Endothelial cell of umbilical vein (primary cell): ENCODE measurements around the gene PXMP4. TPM values are rescaled to one million over a fixed set of nuclear protein-coding genes. Genes with fewer than 3 reads are reported as not detected.

Source experiments
- BruUV-seq: library from RNA; stranded (reverse); fragments of 400-500 nt; replicated peaks from 2 replicates; lab custom pipeline; 2021; lab: Mats Ljungman, UMichigan
- CTCF ChIA-PET: fragments of 300-600, 350-600 bp; sonication (Branson Sonifier 250); formaldehyde crosslinking; loops from one replicate; lab custom pipeline; 2021; ENCODE audit warnings: antibody characterized with exemption, inconsistent platforms; lab: Charles Lee
- POLR2A ChIA-PET: fragments of 300-600, 350-600 bp; sonication (Branson Sonifier 250); formaldehyde crosslinking; loops from one replicate; lab custom pipeline; 2021; ENCODE audit warnings: antibody characterized with exemption, inconsistent platforms; lab: Charles Lee
- DNase-seq: peaks from one replicate; pipeline ENCODE4 v3.0.0-alpha.2; 2011; ENCODE audit warnings: low read depth, low spot score
- FAIRE-seq: peaks from 2 replicates; lab custom pipeline; 2011; peaks lifted over from hg19 to GRCh38; lab: Jason Lieb, UNC
- H2AFZ ChIP-seq: 2 replicates; pipeline ENCODE4 v1.6.0; 2012; ENCODE audit warnings: low read depth, low read length, control low read depth, inconsistent platforms
- H3K27ac ChIP-seq: 2 replicates; pipeline ENCODE4 v1.5.1; 2011; ENCODE audit warnings: low read depth, mild to moderate bottlenecking, control low read depth, low read length, moderate library complexity; ENCODE audit not compliant: insufficient read depth
- H3K27me3 ChIP-seq, 2 experiments: 2 replicates each; pipeline versions ENCODE4 v1.6.0 to v1.6.1; 2011; ENCODE audit warnings: low read length in 2 of 2, mixed read lengths in 1 of 2; ENCODE audit not compliant: control insufficient read depth in 2 of 2, insufficient read depth in 2 of 2
- H3K36me3 ChIP-seq, 2 experiments: 2 replicates in 1 of 2; 3 replicates in 1 of 2; pipeline ENCODE4 v1.5.1; 2011; ENCODE audit warnings: low read length in 2 of 2, mild to moderate bottlenecking in 1 of 2, moderate library complexity in 1 of 2; ENCODE audit not compliant: control insufficient read depth in 2 of 2, insufficient read depth in 2 of 2; ENCODE audit errors: extremely low read depth in 1 of 2
- H3K4me1 ChIP-seq: 3 replicates; pipeline ENCODE4 v1.5.1; 2011; ENCODE audit warnings: mild to moderate bottlenecking, low read length; ENCODE audit not compliant: control insufficient read depth, insufficient read depth; ENCODE audit errors: extremely low read depth
- H3K4me2 ChIP-seq: 2 replicates; pipeline ENCODE4 v1.6.1; 2011; ENCODE audit warnings: low read length, control low read depth, mixed read lengths; ENCODE audit not compliant: insufficient read depth
- H3K4me3 ChIP-seq, 3 experiments: fragments of 200-600 bp in 1 of 3; sonication (generic), shearing (Covaris generic) in 1 of 3; replicated peaks in 1 of 3; 2 replicates each; pipeline ENCODE4 v1.5.1; 2011 to 2016; ENCODE audit warnings: control low read depth in 3 of 3, low read length in 3 of 3, mild to moderate bottlenecking in 2 of 3, inconsistent platforms in 1 of 3, low read depth in 1 of 3, moderate library complexity in 1 of 3; ENCODE audit not compliant: insufficient read depth in 1 of 3
- H3K79me2 ChIP-seq: 2 replicates; pipeline ENCODE4 v1.6.0; 2012; ENCODE audit warnings: low read length, inconsistent platforms; ENCODE audit not compliant: control insufficient read depth, insufficient read depth
- H3K9ac ChIP-seq: replicated peaks from 2 replicates; pipeline ENCODE3; 2011; ENCODE audit warnings: low read length, control low read depth; ENCODE audit not compliant: insufficient read depth; ENCODE audit errors: extremely low read depth
- H3K9me1 ChIP-seq: replicated peaks from 3 replicates; pipeline ENCODE4 v1.6.0; 2011; ENCODE audit warnings: mild to moderate bottlenecking, low read length; ENCODE audit not compliant: control insufficient read depth, insufficient read depth; ENCODE audit errors: extremely low read depth
- H3K9me3 ChIP-seq: replicated peaks from 2 replicates; pipeline ENCODE4 v1.5.1; 2012; ENCODE audit warnings: low read length, inconsistent platforms; ENCODE audit not compliant: control insufficient read depth, insufficient read depth
- H4K20me1 ChIP-seq: replicated peaks from 2 replicates; pipeline ENCODE3; 2011; ENCODE audit warnings: mild to moderate bottlenecking, low read length; ENCODE audit not compliant: control insufficient read depth, insufficient read depth; ENCODE audit errors: extremely low read depth
- CTCF ChIP-seq, 2 donors: IDR thresholded peaks; 1 replicate in 1 of 2; 2 replicates in 1 of 2; pipeline ENCODE4 v1.5.1; 2011; ENCODE audit warnings: low read length in 2 of 2, mild to moderate bottlenecking in 2 of 2, moderate library complexity in 2 of 2, control low read depth in 1 of 2, inconsistent platforms in 1 of 2, low read depth in 1 of 2; ENCODE audit not compliant: insufficient read depth in 1 of 2; ENCODE audit errors: extremely low read depth in 1 of 2
- EZH2 ChIP-seq: IDR thresholded peaks from 2 replicates; pipeline ENCODE4 v1.6.1; 2012; ENCODE audit warnings: borderline replicate concordance, low read depth, mild to moderate bottlenecking, moderate library complexity, low read length, inconsistent platforms; ENCODE audit not compliant: severe bottlenecking
- FOS ChIP-seq: IDR thresholded peaks from 2 replicates; pipeline ENCODE4 v1.6.1; 2011; ENCODE audit warnings: mild to moderate bottlenecking, low read length, moderate library complexity, borderline replicate concordance; ENCODE audit not compliant: insufficient read depth
- GATA2 ChIP-seq: IDR thresholded peaks from 2 replicates; pipeline ENCODE4 v1.7.0; 2011; ENCODE audit warnings: low read depth, mild to moderate bottlenecking, moderate library complexity, mixed read lengths, low read length; ENCODE audit not compliant: insufficient read length, insufficient read depth
- JUN ChIP-seq: IDR thresholded peaks from 2 replicates; pipeline ENCODE4 v1.6.1; 2011; ENCODE audit warnings: borderline replicate concordance, low read depth; ENCODE audit not compliant: insufficient read length, insufficient read depth
- MAX ChIP-seq: IDR thresholded peaks from 2 replicates; pipeline ENCODE4 v1.6.1; 2011; ENCODE audit not compliant: insufficient read depth, insufficient read length
- MYC ChIP-seq: IDR thresholded peaks from one replicate; pipeline ENCODE4 v1.6.1; 2011; ENCODE audit warnings: mild to moderate bottlenecking, low read depth, low read length
- POLR2A ChIP-seq: IDR thresholded peaks from 2 replicates; pipeline ENCODE4 v1.6.1; 2012; ENCODE audit warnings: low read depth, mild to moderate bottlenecking, control low read depth, low read length
- POLR2AphosphoS5 ChIP-seq: IDR thresholded peaks from 2 replicates; pipeline ENCODE4 v1.6.1; 2012; ENCODE audit warnings: low read depth, mild to moderate bottlenecking, control low read depth, low read length, moderate library complexity; ENCODE audit not compliant: insufficient read depth
- dilution Hi-C: fragments of 300-500 bp; cut with MboI; formaldehyde crosslinking; loops from one replicate; pipeline ENCODE4 v1.15.0; 2019; ENCODE audit warnings: low sequenced_read_pairs; ENCODE audit not compliant: extremely low pct_ligation_motif_present
- intact Hi-C: fragments of 100-400 bp; cut with micrococcal nuclease; formaldehyde crosslinking; loops from one replicate; pipeline ENCODE4 v1.10.0; 2022
- polyA plus RNA-seq, 4 experiments: library from polyadenylated mRNA; depleted of rRNA in 3 of 4; stranded (reverse) in 3 of 4; unstranded in 1 of 4; fragments of >200 nt; gene quantifications; 2 replicates each; pipeline versions ENCODE4 v1.2.1 to v1.2.3, GENCODE V29; 2011 to 2012; ENCODE audit warnings: missing spikeins in 1 of 4
- total RNA-seq: library from RNA; stranded (reverse); gene quantifications from 2 replicates; pipeline ENCODE4 v1.2.3, GENCODE V29; 2021

The PXMP4 gene
- total and polyA plus RNA-seq, 2 donors (not counting 3 experiments of a cell fraction or from before 2014, with no cell fraction given) = 6.9 to 8.5 TPM

DNA sequence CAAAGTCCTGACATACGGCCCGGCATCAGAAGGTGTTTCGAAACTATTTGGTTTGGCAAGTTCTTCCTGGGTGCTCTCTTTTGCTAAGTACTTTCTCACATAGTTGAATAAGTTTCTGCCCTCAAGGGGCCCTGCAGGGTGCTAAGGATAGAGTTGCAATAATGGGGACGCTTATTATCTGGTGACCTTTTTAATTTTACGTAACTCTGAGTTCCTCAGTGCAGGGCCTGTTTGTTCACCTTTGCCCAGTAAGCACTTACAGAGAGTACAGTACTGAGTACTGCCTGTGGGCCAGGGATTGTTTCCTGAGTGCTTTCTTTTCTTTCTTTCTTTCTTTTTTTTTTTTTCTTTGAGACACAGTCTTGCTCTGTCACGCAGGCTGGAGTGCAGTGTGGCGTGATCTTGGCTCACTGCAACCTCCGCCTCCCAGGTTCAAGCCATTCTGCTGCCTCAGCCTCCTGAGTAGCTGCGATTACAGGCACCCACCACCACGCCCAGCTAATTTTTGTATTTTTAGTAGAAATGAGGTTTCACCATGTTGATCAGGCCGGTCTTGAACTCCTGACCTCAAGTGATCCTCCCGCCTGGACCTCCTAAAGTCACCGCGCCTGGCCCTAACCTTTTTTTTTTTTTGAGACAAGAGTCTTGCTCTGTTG is 4.5 kb upstream of the PXMP4 start:
- BruUV-seq = no TSS peak
- Histone ChIP-seq H3K4me3 (no peak overlapping the region), H3K4me2 (no peak overlapping the region), H3K9ac (no peak overlapping the region), H3K9me1 (no peaks in the 10 kb centered on the region), H3K79me2 (no peaks in the 10 kb centered on the region), H2AFZ (no peak overlapping the region), H3K36me3 (no peaks in the 10 kb centered on the region), H3K27ac (no peak overlapping the region), H4K20me1 (no peaks in the 10 kb centered on the region), H3K9me3 (no peaks in the 10 kb centered on the region), H3K4me1 (peaks cover 2% of the 10 kb centered on the region), H3K27me3 (no peaks in the 10 kb centered on the region)
- no peak for DNase-seq
- dilution Hi-C loops (no loop called here), intact Hi-C loops (no loop called here)
- no peak for FAIRE-seq
- no peak for TF ChIP-seq POLR2A
- TF ChIP-seq EZH2 = no peak
- TF ChIP-seq FOS = no peak
- POLR2A ChIA-PET = no interaction called here
- CTCF ChIA-PET = interaction anchor here (0.6 to 1.3 kb wide), 4 partner anchors 9 to 387 kb away, joined by 3 read pairs; partner anchors contain the start of gene EIF2S2

DNA sequence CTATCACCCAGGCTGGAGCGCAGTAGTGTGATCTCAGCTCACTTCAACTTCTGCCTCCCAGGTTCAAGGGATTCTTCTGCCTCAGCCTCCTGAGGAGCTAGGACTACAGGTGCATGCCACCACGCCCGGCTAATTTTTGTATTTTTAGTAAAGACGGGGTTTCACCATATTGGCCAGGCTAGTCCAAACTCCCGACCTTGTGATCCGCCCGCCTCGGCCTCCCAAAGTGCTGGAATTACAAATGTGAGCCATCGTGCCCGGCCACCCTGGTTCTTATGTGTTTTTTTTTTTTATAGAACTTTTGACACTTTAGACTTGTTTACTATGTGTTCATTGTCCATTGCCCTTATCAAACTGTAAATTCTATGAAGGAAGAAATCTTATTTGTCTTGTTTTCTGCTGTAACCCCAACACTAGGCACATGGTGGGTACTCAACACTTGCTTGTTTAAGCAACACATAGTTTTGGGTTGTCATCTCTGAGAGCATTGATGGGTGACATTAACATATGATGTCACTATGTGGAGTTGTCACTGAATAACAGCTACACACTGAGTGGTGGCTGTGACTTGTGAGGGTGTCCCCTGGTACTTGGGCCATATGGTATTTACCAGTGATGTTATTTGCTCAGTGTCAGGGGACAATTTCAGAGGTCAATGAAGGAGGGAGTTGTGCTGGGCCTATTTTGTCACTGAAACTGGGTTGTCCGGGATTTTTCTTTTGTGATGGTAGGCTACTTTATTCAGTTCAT is 1.5 kb upstream of the PXMP4 start:
- ChIA-PET POLR2A (no interaction called here), CTCF (interaction anchor here (1.5 to 2.5 kb wide), 2 partner anchors 11 to 54 kb away, joined by 4 to 9 read pairs; partner anchors contain the start of gene ZNF341)
- Histone ChIP-seq H3K4me2 (no peak overlapping the region), H3K9me1 (no peaks in the 10 kb centered on the region), H3K4me3 (no peak overlapping the region), H4K20me1 (no peaks in the 10 kb centered on the region), H3K9me3 (no peaks in the 10 kb centered on the region), H3K27me3 (no peaks in the 10 kb centered on the region), H3K4me1 (peaks cover 2% of the 10 kb centered on the region), H3K36me3 (no peaks in the 10 kb centered on the region), H2AFZ (no peak overlapping the region), H3K79me2 (no peaks in the 10 kb centered on the region), H3K27ac (no peak overlapping the region), H3K9ac (no peak overlapping the region)
- dilution Hi-C loops (no loop called here), intact Hi-C loops (no loop called here)
- BruUV-seq = no TSS peak
- TF ChIP-seq EZH2 (no peak), GATA2 (no peak), FOS (no peak), JUN (no peak), POLR2AphosphoS5 (no peak), MYC (no peak), POLR2A (no peak), CTCF (IDR thresholded peaks at IDR 0.05; ENCODE audit: extremely low read depth in 1 of 2, insufficient read depth in 1 of 2, low read depth in 1 of 2, low read length in 2 of 2) (no peak), MAX (no peak)
- DNase-seq (no peak), FAIRE-seq (no peak)
